KG1 (cell line): ENCODE results near the gene FAM83G.
A peak's percentile ranks its signal among the peaks of the same experiment; 100 is the strongest.
"Not testable (repeated sequence)": the region's sequence is repeated elsewhere in the genome, so short reads cannot be mapped to it uniquely, and the experiment has no call there.

Source experiments
- DNase-seq: peaks from one replicate; lab custom pipeline; 2025; lab: John Stamatoyannopoulos, UW

The FAM83G gene

GRCh38 chr17:18968345-18968744 lies 36.2 kb downstream of the FAM83G start:
- no peak for DNase-seq

DNA sequence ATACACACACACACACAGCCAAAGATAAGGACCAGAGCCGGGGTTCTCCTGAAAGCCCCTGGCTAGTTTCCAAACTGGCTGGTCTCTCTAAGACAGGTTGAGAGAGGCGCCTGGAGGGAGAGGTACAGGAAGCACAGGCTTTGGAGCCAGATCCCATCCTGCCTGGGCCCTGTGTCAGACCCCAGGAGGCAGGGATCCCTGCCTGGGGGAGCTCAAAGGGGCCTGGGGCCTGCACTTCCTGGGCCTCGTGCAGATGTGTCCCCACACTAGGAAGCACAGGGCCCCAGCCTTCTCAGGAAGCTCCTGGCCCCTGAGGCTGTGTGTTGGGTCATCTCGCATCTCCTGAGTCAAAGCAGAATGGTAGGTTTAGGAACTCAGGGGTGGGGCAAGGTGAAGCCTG lies 36.6 kb downstream of the FAM83G start:
- no peak for DNase-seq

- DNase-seq: no peak
These were observed 37.5 kb downstream of the FAM83G start for GRCh38 chr17:18966831-18967624.

DNA sequence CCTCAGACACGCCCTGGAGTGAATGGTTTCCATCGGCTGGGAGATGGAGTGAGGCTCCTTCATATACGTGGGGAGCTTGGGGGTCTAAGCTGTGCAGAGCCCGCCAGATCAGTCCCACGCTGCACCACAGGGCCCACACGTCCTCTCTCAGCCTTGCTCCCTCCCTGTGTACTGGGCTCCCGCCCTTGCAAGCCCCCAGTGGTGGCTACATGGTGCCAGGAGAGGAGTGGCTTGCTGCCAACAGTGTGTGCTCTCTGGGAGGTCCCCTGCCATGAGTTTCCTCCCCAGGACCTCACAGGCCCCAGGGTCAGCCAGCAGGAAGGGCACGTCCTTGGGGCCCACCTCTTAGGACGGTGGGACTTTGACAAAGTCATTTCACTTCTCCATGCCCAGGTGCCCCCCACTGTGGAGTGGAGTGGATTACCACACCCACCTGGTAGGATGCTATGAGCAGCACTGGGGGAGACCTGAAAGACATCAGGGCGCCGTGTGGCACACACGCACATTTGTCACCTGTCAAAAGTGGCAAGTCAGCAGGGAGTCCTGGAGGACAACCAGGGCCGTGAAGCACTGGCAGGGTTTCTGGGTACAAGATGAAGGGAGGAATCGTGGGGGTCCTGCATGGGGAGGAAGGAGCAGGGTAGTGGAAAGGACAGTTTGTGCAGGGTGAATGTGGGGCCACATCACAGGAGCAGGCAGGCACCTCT lies 38.9 kb downstream of the FAM83G start:
- DNase-seq: no peak

DNA sequence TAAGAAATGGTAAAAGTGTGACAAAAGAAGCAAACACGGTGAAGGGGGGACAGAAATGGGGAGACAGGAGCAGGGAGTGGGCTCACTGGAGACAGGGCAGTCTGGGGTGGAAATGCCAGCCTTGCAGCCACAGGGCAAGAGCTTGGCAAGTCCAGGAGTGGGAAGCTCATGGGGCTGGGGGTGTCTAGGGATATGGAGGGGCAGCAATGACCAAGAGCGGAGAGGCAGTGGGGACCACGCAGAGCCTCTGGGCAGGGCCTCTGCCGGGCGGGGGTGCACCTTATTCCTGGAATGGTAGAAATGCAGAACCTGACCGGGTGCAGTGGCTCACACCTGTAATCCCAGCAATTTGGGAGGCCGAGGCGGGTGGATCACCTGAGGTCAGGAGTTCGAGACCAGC lies 40.0 kb downstream of the FAM83G start:
- DNase-seq: no peak

- DNase-seq: no peak
These were observed 40.6 kb downstream of the FAM83G start for GRCh38 chr17:18964018-18964351.

DNA sequence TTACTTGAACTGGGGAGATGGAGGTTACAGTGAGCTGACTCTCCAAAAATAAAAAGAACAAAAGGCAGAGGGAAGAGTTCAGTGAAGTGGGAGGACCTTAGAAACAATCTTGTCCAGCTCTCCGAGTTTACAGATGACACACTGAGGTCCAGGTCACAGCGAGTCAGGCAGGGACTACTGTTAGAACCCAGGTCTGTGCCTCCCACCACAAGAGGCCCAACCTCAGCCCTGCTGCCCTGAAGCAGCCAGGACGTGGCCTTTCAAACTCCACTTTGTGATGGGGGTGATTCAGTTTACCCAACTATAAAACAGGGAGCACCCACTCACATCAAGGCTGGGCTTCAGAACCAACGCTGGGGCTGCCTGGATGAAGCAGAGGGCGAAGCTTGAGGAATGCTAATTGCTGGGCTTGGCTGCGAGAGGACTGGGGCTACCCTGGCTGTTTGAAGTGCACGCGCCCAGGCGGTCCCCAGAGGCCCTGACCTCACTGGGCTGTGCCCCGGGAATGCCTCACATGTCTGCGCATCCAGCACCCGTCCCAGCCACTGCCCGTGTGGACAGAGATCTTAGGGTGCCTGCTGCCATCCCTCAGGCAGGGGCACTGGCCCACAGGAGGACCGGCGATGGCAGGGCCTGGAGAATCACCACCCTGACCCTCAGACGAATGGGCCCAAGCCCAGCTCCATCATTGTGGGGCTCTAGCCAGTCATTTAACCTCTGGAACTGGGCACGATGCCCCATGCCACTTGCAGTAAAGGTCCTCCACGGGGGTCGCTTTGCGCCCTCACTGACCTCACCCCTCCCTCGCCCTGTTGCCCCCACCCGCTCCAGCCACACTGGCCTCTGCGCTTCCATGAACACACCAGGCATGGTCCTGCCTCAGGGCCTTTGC lies 41.2 kb downstream of the FAM83G start:
- no peak for DNase-seq

DNA sequence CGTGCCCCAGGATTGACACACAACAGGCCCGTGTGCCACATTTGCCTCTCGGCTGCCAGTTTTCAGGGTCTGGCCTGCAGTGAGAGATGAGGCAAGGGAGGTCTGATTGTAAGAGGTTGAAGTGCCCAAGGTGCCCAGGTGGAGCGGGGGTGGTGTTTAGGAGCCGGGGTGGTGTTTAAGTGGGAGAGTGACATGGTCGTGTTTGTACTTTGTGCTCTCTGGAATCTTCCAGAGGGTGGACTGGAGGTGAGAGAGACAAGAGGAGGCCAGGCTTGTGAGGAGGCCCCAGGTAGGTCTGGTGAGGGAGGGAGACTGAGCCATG lies 42.1 kb downstream of the FAM83G start:
- no peak for DNase-seq

GRCh38 chr17:18961634-18962493 lies 42.7 kb downstream of the FAM83G start:
- no peak for DNase-seq

GRCh38 chr17:18960803-18961511 lies 43.6 kb downstream of the FAM83G start:
- peak; percentile 14 for DNase-seq

GRCh38 chr17:18960241-18960665 lies 44.3 kb downstream of the FAM83G start:
- no peak for DNase-seq

DNA sequence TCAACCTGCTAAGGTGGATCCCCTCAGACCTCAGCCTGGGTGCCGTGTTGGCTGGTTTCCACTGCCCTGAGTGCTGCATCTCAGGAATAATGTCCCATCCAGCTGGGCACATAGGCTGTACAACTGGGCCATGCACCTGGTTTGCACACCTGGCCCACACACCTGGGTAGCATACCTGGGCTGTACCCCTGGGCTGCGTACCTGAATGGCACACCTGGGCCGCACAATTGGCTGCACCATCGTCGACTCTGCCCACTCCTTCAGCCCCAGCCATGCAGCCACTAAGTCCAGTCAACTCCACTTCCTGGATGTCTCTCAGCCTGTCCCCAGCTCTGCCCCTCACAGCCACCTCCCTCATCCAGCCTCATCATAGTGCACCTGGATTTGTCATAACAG lies 44.7 kb downstream of the FAM83G start:
- no peak for DNase-seq

- no peak for DNase-seq
These were observed 45.3 kb downstream of the FAM83G start for GRCh38 chr17:18959071-18959844.

- DNase-seq: no peak
These were observed 46.0 kb downstream of the FAM83G start for GRCh38 chr17:18958611-18959010.

DNA sequence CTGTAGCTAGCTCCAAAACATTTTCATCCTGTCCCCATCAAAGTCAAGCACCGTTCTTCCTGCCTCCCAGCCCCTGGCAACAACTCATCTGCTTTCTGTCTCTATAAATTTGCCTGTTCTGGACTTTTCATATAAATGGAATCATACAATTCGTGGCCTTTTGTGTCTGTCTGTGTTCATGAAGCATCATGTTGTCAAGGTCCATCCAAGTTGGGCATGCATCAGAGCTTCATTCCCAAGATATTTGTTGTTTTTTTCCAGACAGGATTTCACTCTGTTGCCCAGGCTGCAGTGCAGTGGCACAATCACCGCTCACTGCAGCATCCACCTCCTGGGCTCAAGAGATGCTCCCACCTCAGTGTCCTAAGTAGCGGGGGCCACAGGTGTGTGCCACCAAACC lies 46.7 kb downstream of the FAM83G start:
- DNase-seq: no peak

DNA sequence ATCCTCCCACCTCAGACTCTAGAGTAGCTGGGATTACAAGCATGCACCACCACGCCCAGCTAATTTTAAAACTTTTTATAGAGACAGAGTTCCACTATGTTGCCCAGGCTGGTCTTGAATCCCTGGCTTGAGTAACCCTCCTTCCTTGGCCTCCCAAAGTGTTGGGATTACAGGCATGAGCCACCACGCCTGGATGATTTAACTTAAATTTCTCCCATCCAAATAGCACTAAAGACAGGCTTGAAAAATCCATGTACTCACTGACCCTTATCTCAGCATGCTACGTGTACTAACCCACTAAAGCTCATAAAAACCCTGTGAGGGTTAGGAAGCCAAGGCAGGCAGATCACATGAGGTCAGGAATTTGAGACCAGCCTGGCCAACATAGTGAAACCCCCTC lies 48.0 kb downstream of the FAM83G start:
- DNase-seq: no peak

DNA sequence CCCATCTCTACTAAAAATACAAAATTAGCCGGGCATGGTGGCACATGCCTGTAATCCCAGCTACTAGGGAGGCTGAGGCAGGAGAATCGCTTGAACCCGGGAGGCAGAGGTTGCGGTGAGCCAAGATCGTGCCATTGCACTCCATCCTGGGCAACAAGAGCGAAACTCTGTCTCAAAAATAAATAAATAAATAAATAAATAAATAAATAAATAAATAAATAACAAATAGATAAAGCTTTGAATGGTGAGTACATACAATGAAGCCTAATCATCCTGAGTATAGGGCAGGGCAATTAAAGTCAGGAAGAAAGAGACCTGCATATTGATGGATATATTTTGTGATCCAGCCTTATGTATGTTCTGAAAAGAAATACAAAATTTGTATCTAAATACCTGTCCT lies 48.5 kb downstream of the FAM83G start:
- DNase-seq: not testable (repeated sequence)

GRCh38 chr17:18955009-18955408 lies 49.6 kb downstream of the FAM83G start:
- no peak for DNase-seq

- DNase-seq: no peak
These were observed 50.2 kb downstream of the FAM83G start for GRCh38 chr17:18954321-18954720.

DNA sequence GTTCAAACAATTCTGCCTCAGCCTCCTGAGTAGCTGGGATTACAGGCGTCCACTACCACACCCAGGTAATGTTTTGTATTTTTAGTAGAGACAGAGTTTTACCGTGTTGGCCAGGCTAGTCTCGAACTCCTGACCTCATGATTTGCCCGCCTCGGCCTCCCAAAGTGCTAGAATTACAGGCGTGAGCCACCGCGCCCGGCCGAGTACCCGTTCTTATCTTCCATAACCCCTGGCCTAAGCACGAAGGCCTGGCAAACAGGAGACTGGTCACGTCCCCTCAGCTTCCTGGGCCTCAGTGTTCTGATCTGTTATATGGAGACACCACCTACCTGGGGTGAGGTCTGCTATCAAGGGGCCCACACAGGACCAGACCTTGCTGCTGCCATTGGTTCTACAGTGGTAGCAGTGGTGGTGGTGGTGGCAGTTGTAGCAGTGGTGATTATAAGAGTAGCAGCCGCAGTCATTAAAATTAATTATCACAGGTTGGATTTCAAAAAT lies 51.3 kb downstream of the FAM83G start:
- DNase-seq: no peak
